ENCODE measurements around the gene ZDHHC3.
"Not testable (repeated sequence)": the region's sequence is repeated elsewhere in the genome, so short reads cannot be mapped to it uniquely, and the experiment has no call there.

The ZDHHC3 gene

GRCh38 chr3:44995142-44995770 lies 19.3 kb upstream of the ZDHHC3 start:
- no peak for DNase-seq (ENCODE audit: low read depth)

DNA sequence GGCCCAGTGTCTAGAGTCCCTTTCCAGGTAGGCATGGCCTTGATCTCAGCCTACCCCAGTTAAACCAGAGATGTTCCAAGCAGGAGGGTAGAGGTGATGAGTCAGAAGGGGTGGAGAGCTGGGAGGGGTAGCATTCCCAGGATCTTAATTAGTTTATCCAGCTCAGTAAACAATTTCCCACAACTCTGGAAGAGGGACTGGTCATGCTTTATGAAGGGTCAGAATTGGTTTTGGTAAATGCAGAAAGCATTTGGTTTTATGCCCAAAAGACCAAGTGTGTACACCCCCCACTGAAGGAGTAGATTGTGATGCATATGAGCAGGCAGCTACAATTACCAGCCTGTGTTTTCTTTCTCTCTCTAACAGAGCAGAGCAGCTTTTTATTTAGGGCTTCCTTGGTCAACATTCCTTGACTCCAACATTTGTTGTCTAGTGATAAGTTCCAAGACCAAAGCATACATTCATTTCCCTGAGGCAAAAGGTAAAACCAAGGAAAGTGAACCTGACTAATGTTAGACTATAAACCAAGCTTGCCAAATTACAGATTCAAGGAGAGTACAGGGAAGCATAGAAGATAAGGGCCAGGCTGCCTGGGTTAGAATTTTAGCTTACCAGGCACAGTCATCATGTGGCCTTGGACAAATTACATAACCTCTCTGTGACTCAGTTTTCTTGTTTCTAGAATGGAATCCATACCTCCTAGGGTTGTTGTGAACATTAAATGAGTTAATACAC lies 17.7 kb upstream of the ZDHHC3 start:
- DNase-seq (ENCODE audit: low read depth) = no peak

GRCh38 chr3:44992555-44993470 lies 16.8 kb upstream of the ZDHHC3 start:
- DNase-seq (ENCODE audit: low read depth) = no peak

- no peak for DNase-seq (ENCODE audit: low read depth)
Measured at GRCh38 chr3:44991326-44991725, 15.4 kb upstream of the ZDHHC3 start.

DNA sequence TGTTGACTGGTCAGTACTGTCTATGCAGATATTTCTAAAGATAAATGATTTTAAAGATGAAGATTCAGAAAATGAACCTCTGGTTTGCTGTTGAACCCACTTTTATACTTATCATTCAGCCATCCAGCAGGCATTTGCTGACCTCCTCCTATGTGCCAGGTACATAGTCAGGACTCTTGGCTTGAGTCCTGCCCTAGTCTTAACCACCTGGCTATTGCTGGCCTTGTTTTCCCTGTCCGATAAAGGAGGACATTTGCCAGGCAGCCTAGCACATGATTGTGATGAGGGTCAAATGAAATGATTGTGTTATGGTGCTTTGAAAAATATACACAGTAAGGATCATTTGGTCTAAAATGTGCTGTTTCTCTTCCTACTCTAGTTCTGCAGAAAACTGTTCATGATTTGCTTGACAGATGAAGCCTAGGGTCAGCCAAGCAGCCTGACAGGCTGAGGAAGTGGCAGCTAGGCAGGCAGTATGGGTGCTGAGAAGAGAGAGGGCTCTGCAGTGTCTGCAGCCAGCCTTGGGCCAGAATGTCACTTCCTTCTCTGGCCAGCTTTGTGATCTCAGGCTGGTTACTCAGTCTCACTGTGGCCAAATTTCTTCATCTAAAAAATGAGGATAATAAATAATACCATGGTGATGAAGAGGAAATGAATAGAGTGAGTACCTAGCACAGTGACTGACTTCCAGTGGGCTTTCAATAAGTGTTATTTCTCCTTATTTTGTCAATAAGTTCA lies 13.8 kb upstream of the ZDHHC3 start:
- no peak for DNase-seq (ENCODE audit: low read depth)

DNA sequence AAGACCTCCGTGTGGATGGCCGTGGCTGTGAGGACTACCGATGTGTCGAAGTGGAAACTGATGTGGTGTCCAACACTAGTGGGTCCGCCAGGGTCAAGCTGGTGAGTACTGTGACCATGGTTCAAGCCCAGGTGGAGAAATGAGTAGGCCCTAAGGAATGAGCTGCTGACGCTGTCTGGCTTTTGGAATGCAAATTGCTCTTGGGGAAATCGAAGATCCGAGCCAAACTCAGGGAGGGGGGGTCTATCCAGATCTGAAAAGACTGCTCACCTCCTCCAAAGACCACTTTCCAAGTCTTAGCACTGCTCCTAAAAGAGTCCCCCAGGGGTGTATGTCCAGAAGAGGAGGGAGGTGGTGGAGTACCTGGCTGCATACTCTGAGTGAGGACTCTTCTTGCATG lies 13.2 kb upstream of the ZDHHC3 start:
- no peak for DNase-seq (ENCODE audit: low read depth)

- DNase-seq (ENCODE audit: low read depth) = no peak
Measured at GRCh38 chr3:44988073-44988472, 12.1 kb upstream of the ZDHHC3 start.

- DNase-seq (ENCODE audit: low read depth) = no peak
Measured at GRCh38 chr3:44987332-44987731, 11.4 kb upstream of the ZDHHC3 start.

DNA sequence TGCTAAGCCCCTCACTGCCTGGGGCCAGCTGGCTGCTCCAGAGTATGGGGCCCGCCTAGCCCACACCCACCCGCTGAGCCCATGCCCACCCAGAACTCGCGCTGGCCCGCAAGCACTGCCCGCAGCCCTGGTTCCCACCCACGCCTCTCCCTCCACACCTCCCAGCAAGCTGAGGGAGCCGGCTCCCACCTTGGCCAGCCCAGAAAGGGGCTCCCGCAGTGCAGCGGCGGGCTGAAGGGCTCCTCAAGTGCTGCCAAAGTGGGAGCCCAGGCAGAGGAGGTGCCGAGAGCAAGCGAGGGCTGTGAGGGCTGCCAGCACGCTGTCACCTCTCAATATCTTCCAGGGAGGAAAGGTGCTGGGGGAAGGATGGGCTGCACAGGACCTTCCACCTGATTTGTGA lies 10.4 kb upstream of the ZDHHC3 start:
- DNase-seq (ENCODE audit: low read depth) = not testable (repeated sequence)

DNA sequence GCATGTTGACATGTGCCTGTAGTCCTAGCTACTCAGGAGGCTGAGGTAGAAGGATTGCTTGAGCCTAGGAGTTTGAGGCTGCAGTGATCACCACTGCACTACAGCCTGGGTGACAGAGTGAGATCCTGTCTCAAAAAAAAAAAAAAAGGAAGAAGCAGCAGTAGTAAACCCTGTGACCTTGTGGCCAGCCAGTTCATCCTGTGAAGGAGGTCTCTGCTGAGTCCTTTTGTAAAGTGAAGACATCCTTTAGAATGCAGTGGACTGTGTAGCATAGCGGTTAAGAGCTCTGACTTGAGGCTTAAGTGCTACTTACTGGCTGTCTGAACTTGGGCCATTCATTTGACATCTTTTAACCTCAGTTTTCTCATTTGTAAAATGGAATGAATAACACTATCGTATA lies 8.4 kb upstream of the ZDHHC3 start:
- no peak for DNase-seq (ENCODE audit: low read depth)

DNA sequence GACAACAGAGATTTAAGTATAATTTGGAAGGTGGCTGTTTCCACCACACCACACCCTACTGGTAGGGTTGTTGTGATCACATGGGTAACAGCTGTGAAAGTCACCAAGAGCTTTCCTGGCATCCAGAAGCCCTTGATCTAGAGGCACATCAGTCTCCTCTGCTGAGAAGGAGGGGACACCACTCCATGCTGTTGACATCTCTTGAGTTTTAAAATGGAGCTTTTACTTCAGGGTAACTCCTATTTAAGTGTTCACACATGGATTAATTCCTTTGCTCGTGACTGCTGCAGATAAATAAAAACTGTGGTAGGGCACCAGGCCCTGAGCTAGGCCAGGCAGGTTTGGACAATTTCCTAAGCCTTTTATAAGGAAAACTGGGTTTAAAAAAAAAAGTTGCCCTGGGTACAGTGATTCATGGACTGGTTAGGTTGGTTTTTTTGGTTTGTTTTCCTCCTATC lies 7.5 kb upstream of the ZDHHC3 start:
- DNase-seq (ENCODE audit: low read depth) = no peak

- DNase-seq (ENCODE audit: low read depth) = no peak
Measured at GRCh38 chr3:44982817-44983216, 6.8 kb upstream of the ZDHHC3 start.

GRCh38 chr3:44981751-44982150 lies 5.8 kb upstream of the ZDHHC3 start:
- DNase-seq (ENCODE audit: low read depth) = no peak

DNA sequence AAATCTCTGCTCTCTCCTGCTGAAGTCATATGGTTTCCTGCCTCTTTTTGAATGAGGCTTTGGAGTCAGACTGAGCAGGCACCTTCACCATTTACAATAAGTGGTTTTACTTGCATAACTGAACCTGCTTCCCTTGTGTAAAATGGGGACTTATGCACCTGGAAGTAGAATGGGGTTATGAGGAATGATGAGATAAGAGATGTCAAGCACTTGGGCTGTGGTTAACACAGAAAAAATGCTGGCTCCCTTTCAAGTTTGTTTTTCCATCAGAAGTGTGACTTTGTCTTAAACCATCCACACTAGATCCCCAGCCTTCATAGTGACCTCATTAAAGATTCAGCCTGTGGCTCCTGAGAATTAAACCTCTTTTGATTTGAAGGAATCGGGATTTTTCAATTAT lies 5.2 kb upstream of the ZDHHC3 start:
- DNase-seq (ENCODE audit: low read depth) = no peak

DNA sequence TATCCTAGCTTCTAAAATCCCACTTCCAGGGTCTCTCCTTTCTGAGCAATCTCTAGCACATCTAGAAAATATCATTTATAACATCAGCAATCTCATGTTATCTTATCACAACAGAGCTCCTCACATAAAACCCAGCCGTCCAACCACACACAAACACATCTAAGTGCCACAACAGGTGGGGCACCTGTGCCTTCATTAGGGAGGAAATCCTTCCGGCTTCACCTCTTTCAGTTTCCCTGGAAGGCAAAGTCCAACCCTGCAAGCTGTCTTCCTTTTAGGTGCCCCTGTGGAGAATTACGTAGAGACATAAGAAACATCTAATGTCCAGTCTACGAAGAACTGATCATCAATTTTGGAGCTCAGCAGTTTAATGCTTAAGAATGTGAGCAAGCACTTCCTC lies 1.6 kb downstream of the ZDHHC3 start:
- no peak for DNase-seq (ENCODE audit: low read depth)

DNA sequence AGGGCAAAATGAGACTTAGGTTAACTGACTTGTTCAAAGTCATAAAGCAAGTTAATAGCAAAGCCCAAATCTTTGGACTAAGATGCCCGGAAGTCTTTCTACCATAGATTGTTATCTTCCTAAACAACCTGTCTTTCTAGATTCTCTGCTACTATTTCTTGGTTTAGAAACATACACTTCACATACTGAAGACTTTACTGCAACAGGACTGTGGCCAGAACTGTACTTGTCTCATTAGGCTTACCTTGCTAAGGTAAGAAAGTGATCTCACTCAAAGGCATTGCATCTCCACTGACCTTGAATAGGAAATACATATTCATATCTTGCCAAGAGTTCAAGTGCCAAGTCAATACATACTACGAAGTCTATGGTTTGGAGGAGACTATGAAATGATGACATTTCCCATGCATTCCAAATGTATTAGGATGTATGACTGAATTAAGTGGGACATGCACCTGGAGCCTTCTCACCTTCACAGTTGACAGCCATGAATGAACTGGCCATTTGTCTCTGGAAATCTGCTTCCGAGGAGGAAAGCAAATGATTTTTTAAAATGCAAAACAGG lies 5.0 kb downstream of the ZDHHC3 start:
- no peak for DNase-seq (ENCODE audit: low read depth)

DNA sequence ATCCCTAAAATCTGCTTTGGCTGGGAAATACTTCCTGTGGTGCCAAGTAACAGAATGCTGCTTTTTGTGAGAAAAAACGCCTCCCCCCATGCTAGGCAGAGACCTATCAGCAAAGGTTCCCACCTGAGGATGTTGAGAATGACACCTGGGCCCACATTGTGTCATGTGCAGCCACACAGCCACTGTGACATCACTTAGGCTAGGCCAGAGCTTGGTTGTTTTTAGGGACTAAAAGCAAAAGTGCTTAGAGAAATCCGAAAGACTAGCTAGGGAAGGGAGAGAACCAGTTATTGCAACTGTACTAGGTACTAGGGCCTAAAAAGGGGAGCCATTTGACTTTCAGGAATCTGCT lies 6.2 kb downstream of the ZDHHC3 start:
- no peak for DNase-seq (ENCODE audit: low read depth)

GRCh38 chr3:44969154-44969827 lies 6.7 kb downstream of the ZDHHC3 start:
- DNase-seq (ENCODE audit: low read depth) = no peak

DNA sequence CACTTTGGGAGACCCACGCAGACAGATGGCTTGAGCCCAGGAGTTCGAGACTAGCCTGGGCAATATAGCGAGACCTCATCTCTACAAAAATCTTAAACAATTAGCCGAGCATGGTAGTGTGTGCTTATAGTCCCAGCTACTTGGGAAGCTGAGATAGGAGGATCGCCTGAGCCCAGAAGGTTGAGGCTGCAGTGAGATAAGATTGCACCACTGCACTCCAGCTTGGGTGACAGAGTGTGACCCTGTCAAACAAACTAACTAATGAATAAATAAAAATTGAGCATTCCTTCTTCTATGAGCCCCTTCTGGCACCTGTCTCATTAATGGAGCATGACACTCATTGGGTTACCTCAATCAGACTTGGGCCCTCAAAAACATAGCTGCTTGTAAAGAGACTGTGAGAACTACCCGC lies 7.5 kb downstream of the ZDHHC3 start:
- DNase-seq (ENCODE audit: low read depth) = no peak

GRCh38 chr3:44966795-44967278 lies 9.1 kb downstream of the ZDHHC3 start:
- DNase-seq (ENCODE audit: low read depth) = no peak

- DNase-seq (ENCODE audit: low read depth) = no peak
Measured at GRCh38 chr3:44965165-44965564, 10.8 kb downstream of the ZDHHC3 start.

Data from activated T-cell treated with anti-CD3 and anti-CD28 coated beads for 24 hours (primary cell).